ENCODE data around the gene ADGRE2.

ADGRE2 gene

GRCh38 chr19:14772995-14773394 is 5.4 kb downstream of the ADGRE2 start:
- DNase-seq (ENCODE audit: low read depth in 2 of 2), result no peak
- TF ChIP-seq, protein P1, sequence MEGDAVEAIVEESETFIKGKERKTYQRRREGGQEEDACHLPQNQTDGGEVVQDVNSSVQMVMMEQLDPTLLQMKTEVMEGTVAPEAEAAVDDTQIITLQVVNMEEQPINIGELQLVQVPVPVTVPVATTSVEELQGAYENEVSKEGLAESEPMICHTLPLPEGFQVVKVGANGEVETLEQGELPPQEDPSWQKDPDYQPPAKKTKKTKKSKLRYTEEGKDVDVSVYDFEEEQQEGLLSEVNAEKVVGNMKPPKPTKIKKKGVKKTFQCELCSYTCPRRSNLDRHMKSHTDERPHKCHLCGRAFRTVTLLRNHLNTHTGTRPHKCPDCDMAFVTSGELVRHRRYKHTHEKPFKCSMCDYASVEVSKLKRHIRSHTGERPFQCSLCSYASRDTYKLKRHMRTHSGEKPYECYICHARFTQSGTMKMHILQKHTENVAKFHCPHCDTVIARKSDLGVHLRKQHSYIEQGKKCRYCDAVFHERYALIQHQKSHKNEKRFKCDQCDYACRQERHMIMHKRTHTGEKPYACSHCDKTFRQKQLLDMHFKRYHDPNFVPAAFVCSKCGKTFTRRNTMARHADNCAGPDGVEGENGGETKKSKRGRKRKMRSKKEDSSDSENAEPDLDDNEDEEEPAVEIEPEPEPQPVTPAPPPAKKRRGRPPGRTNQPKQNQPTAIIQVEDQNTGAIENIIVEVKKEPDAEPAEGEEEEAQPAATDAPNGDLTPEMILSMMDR (IDR thresholded peaks at IDR 0.05; ENCODE audit: low read depth, low read length), result no peak
- H3K4me3 ChIP-seq (replicated peaks in 1 of 2; ENCODE audit: low read depth in 2 of 2, low read length in 2 of 2), result no peak overlapping the region

DNA sequence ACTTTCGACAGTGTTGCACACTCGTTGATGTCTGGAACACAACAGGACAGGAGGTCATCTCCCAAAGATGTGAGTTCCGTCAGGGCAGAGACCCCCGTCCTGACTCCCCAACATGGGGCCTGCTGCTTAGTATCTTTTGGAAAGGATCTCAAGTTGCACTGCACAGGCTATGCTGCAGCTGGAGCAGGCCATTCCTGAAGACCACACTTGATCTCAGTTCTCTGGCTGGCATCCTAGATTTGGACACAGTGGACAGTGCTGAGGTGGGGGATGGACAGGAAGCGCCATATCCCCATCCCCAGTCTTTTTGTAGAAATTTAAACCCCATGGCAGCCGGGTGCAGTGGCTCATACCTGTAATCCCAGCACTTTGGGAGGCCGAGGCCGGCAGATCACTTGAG is 5.9 kb downstream of the ADGRE2 start:
- DNase-seq (ENCODE audit: low read depth in 2 of 2), result no peak

GRCh38 chr19:14770944-14771839 is 7.2 kb downstream of the ADGRE2 start:
- H3K4me3 ChIP-seq (replicated peaks in 1 of 2; ENCODE audit: low read depth in 2 of 2, low read length in 2 of 2), result no peak overlapping the region
- DNase-seq (ENCODE audit: low read depth in 2 of 2), result no peak
- TF ChIP-seq, protein P1 (IDR thresholded peaks at IDR 0.05; ENCODE audit: low read depth, low read length), result no peak

More for the DNA sequence above, 5.9 kb downstream of the ADGRE2 start:
- H3K4me3 ChIP-seq (replicated peaks in 1 of 2; ENCODE audit: low read depth in 2 of 2, low read length in 2 of 2), result no peak overlapping the region
- TF ChIP-seq, protein P1 (IDR thresholded peaks at IDR 0.05; ENCODE audit: low read depth, low read length), result no peak

DNA sequence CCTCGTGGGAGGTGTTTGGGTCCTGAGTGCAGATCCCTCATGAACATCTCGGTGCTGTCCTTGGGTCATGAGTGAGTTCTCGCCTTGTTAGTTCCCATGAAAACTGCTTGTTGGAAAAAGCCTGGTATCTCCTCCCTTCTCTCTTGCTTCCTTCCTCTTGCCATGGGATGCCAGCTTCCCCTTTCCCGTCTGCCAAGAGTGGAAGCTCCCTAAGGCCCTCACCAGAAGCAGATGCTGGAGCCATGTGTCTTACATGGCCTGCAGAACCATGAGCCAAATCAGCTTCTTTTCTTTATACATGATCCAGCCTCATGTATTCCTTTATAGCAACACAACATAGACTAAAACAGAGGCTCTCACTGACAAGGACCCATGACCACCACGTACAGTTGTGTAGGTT is 8.2 kb downstream of the ADGRE2 start:
- DNase-seq (ENCODE audit: low read depth in 2 of 2), result no peak
- TF ChIP-seq, protein P1 (IDR thresholded peaks at IDR 0.05; ENCODE audit: low read depth, low read length), result no peak

GRCh38 chr19:14769201-14769600 is 9.2 kb downstream of the ADGRE2 start:
- DNase-seq (ENCODE audit: low read depth in 2 of 2), result no peak
- H3K4me3 ChIP-seq (replicated peaks in 1 of 2; ENCODE audit: low read depth in 2 of 2, low read length in 2 of 2), result no peak overlapping the region
- TF ChIP-seq, protein P1 (IDR thresholded peaks at IDR 0.05; ENCODE audit: low read depth, low read length), result no peak

More for the DNA sequence above, 8.2 kb downstream of the ADGRE2 start:
- no peak overlapping the region for H3K4me3 ChIP-seq (replicated peaks in 1 of 2; ENCODE audit: low read depth in 2 of 2, low read length in 2 of 2)

- H3K4me3 ChIP-seq (replicated peaks in 1 of 2; ENCODE audit: low read depth in 2 of 2, low read length in 2 of 2), result no peak overlapping the region
- TF ChIP-seq, protein P1 (IDR thresholded peaks at IDR 0.05; ENCODE audit: low read depth, low read length), result no peak
- DNase-seq (ENCODE audit: low read depth in 2 of 2), result no peak
These were observed 10.4 kb downstream of the ADGRE2 start for GRCh38 chr19:14768001-14768400.
